ENCODE results near the gene PYGL. TPM values are rescaled to one million over a fixed set of nuclear protein-coding genes. Genes with fewer than 3 reads are reported as not detected.
A peak's percentile ranks its signal among the peaks of the same experiment; 100 is the strongest.

PYGL gene
- total RNA-seq: 45.7 and 46.6 TPM in 2 replicates
- 12.1 and 15.1 TPM in 2 replicates for polyA plus RNA-seq
- 17.5 and 17.9 TPM in 2 replicates for polyA plus RNA-seq (2011; cell fraction: cytosol; rRNA removed)
- 22.9 and 25.2 TPM in 2 replicates for polyA plus RNA-seq (2011; cell fraction: nucleus; rRNA removed)
- polyA plus RNA-seq (2012): 41.9 and 52.6 TPM in 2 replicates
- 15.5 and 19.3 TPM in 2 replicates for polyA minus RNA-seq
- 34.3 TPM for polyA minus RNA-seq (2011; cell fraction: cytosol; rRNA and poly(A)+ RNA removed)
- 11.5 and 16.6 TPM in 2 replicates for polyA minus RNA-seq (2011; cell fraction: nucleus; rRNA and poly(A)+ RNA removed)
- Bru-seq, nascent RNA: percentile 54 among the genes with signal in this experiment
- percentile 55 among the genes with signal in this experiment for BruChase-seq, experiment 1, labeled RNA remaining after a 6-hour chase
- percentile 49 among the genes with signal in this experiment for BruChase-seq, experiment 2, labeled RNA remaining after a 2-hour chase
- long read RNA-seq, transcript PYGL-201 (20 exons, 3,048 nt): major isoform, 42 of 85 reads
- long read RNA-seq, transcript PYGL-203 (5 exons, 1,459 nt): minor isoform, 8 of 85 reads
- long read RNA-seq, partial matches to known transcripts: 4 of 85 reads
- long read RNA-seq, other reads (novel, unspliced or antisense): 31 of 85 reads

DNA sequence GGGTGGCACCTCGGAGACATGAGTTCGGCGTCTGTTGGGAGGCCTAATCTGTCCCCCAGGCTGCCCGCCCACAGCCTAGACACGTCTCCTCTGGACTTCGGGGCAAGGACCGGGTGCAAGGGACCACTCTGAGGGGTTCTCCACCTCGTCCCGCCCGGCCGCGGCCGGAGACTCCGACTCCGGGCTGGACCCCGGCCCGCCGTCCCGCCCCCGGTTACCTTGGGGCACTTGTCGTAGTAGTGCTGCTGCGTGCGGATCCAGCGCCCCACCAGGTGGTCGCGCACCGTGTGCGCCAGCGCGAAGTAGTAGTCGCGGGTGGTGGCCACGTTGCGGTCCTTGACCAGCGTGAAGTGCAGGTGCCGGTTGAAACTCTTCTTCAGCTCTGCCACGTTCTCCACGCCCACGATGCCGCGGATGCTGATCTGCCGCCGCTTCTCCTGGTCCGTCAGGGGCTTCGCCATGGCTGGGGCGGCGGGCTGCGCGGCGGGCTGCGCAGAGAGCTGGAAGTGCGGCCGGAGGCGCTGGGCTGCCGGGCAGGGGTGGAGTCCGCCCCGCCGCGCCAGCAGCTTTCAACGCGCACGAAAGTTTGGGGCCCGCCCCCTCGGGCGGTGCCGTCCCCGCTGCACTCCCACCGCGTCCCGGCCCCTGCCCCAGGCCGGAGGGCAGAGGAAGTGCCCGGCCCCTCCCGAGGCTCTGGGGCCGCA, at the start of gene PYGL:
PYGL (minus strand) TSS at position 541 of the 704 bp plus-strand sequence; CDS start at position 461, 80 bp downstream.
- FAIRE-seq: peak; percentile 84
- ChIA-PET POLR2A (interaction anchor here (1.5 kb wide), 1 partner anchor 12 kb away, joined by 3 read pairs; no protein-coding TSS in a partner anchor), CTCF (interaction anchor here (0.7 to 1.9 kb wide), 5 partner anchors 11 to 275 kb away, joined by 3 to 8 read pairs (median 5); no protein-coding TSS in a partner anchor)
- H3K79me2 ChIP-seq (ENCODE audit: control insufficient read depth, insufficient read depth, low read length): peaks cover 3% of the 10 kb centered on the region
- peak within 1 kb of the TSS; percentile 56 for H3K9ac ChIP-seq (replicated peaks; ENCODE audit: extremely low read depth, insufficient read depth, low read length)
- H3K4me2 ChIP-seq (ENCODE audit: insufficient read depth, low read length): peak within 1 kb of the TSS; percentile 89
- peak within 1 kb of the TSS; percentile 95 for H2AFZ ChIP-seq (ENCODE audit: low read depth, low read length)
- TSS peak; percentile 31 for BruUV-seq (replicated peaks)
- H3K4me1 ChIP-seq (ENCODE audit: control insufficient read depth, extremely low read depth, insufficient read depth, low read length): peaks cover 13% of the 10 kb centered on the region
- H4K20me1 ChIP-seq (replicated peaks; ENCODE audit: control insufficient read depth, extremely low read depth, insufficient read depth, low read length): no peaks in the 10 kb centered on the region
- H3K4me3 ChIP-seq (replicated peaks in 1 of 3; ENCODE audit: insufficient read depth in 1 of 3, low read depth in 1 of 3, low read length in 3 of 3): peak within 1 kb of the TSS; percentile 55 to 79 (median 64)
- DNase-seq (ENCODE audit: low read depth, low spot score): peak; percentile 57
- no peaks in the 10 kb centered on the region for H3K9me1 ChIP-seq (replicated peaks; ENCODE audit: control insufficient read depth, extremely low read depth, insufficient read depth, low read length)
- no peaks in the 10 kb centered on the region for H3K27me3 ChIP-seq (ENCODE audit: control insufficient read depth in 2 of 2, insufficient read depth in 2 of 2, low read length in 2 of 2)
- TF ChIP-seq MYC (IDR thresholded peaks at IDR 0.05; ENCODE audit: low read depth, low read length) (no peak), POLR2A (IDR thresholded peaks at IDR 0.05; ENCODE audit: low read depth, low read length) (no peak)
- TF ChIP-seq, protein P1, sequence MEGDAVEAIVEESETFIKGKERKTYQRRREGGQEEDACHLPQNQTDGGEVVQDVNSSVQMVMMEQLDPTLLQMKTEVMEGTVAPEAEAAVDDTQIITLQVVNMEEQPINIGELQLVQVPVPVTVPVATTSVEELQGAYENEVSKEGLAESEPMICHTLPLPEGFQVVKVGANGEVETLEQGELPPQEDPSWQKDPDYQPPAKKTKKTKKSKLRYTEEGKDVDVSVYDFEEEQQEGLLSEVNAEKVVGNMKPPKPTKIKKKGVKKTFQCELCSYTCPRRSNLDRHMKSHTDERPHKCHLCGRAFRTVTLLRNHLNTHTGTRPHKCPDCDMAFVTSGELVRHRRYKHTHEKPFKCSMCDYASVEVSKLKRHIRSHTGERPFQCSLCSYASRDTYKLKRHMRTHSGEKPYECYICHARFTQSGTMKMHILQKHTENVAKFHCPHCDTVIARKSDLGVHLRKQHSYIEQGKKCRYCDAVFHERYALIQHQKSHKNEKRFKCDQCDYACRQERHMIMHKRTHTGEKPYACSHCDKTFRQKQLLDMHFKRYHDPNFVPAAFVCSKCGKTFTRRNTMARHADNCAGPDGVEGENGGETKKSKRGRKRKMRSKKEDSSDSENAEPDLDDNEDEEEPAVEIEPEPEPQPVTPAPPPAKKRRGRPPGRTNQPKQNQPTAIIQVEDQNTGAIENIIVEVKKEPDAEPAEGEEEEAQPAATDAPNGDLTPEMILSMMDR (IDR thresholded peaks at IDR 0.05; ENCODE audit: extremely low read depth in 1 of 2, insufficient read depth in 1 of 2, low read depth in 1 of 2, low read length in 2 of 2): peak in 1 of 2 donors; percentile 13
- no peaks in the 10 kb centered on the region for H3K9me3 ChIP-seq (replicated peaks; ENCODE audit: control insufficient read depth, insufficient read depth, low read length)
- dilution Hi-C loops (cut with MboI; ENCODE audit: extremely low pct_ligation_motif_present, low sequenced_read_pairs): no loop called here
- intact Hi-C loops (cut with micrococcal nuclease): no loop called here
- no peaks in the 10 kb centered on the region for H3K36me3 ChIP-seq (ENCODE audit: control insufficient read depth in 2 of 2, extremely low read depth in 1 of 2, insufficient read depth in 2 of 2, low read length in 2 of 2)
- no peak within 1 kb of the TSS for H3K27ac ChIP-seq (ENCODE audit: insufficient read depth, low read depth, low read length)
